Keratinocyte (primary cell): ENCODE results near the gene TPD52L2.

Experiments used
- CTCF ChIP-seq, 3 experiments: IDR thresholded peaks in 1 of 3; conservative IDR thresholded peaks in 1 of 3; optimal IDR thresholded peaks in 1 of 3; 2 replicates in 2 of 3; 3 replicates in 1 of 3; pipeline versions ENCODE3 to v1.5.1; 2011; ENCODE audit warnings: low read length in 3 of 3, mild to moderate bottlenecking in 3 of 3, moderate library complexity in 2 of 3, control low read depth in 1 of 3, inconsistent platforms in 1 of 3; ENCODE audit not compliant: insufficient read depth in 2 of 3; ENCODE audit errors: extremely low read depth in 1 of 3
- EZH2 ChIP-seq: IDR thresholded peaks from one replicate; pipeline ENCODE4 v1.6.1; 2012; ENCODE audit warnings: inconsistent platforms, mild to moderate bottlenecking, low read length, moderate library complexity

GRCh38 chr20:63868264-63868663 is 3.2 kb downstream of the TPD52L2 start:
- TF ChIP-seq CTCF (optimal IDR thresholded peaks at IDR 0.05 in 1 of 3, IDR thresholded peaks at IDR 0.05 in 1 of 3, conservative IDR thresholded peaks at IDR 0.05 in 1 of 3; ENCODE audit: extremely low read depth in 1 of 3, insufficient read depth in 2 of 3, low read length in 3 of 3) (no peak), EZH2 (no peak)
